ENCODE measurements around the gene ACO2. TPM values are rescaled to one million over a fixed set of nuclear protein-coding genes. Genes with fewer than 3 reads are reported as not detected.

The ACO2 gene
- total RNA-seq, 1 donor from 2014 or later = 83.5 TPM

GRCh38 chr22:41560095-41560471 is 91.2 kb downstream of the ACO2 start:
- Mint-ChIP-seq H3K27ac (ENCODE audit: unreplicated experiment) (no peak overlapping the region), H3K9me3 (ENCODE audit: unreplicated experiment) (no peaks in the 10 kb centered on the region), H3K27me3 (ENCODE audit: unreplicated experiment) (peaks cover 6% of the 10 kb centered on the region), H3K36me3 (ENCODE audit: low read depth, unreplicated experiment) (no peaks in the 10 kb centered on the region), H3K4me1 (ENCODE audit: unreplicated experiment) (peaks cover 3% of the 10 kb centered on the region), H3K4me3 (ENCODE audit: unreplicated experiment) (no peak overlapping the region)
- no peak for TF ChIP-seq CTCF (IDR thresholded peaks at IDR 0.05; ENCODE audit: unreplicated experiment)
- DNase-seq (ENCODE audit: low spot score) = no peak

GRCh38 chr22:41561335-41561734 is 92.4 kb downstream of the ACO2 start:
- no peak for TF ChIP-seq CTCF (IDR thresholded peaks at IDR 0.05; ENCODE audit: unreplicated experiment)
- Mint-ChIP-seq H3K27me3 (ENCODE audit: unreplicated experiment) (peaks cover 5% of the 10 kb centered on the region), H3K27ac (ENCODE audit: unreplicated experiment) (no peak overlapping the region), H3K36me3 (ENCODE audit: low read depth, unreplicated experiment) (no peaks in the 10 kb centered on the region), H3K4me1 (ENCODE audit: unreplicated experiment) (peaks cover 3% of the 10 kb centered on the region), H3K4me3 (ENCODE audit: unreplicated experiment) (no peak overlapping the region), H3K9me3 (ENCODE audit: unreplicated experiment) (no peaks in the 10 kb centered on the region)
- no peak for DNase-seq (ENCODE audit: low spot score)

- Mint-ChIP-seq H3K9me3 (ENCODE audit: unreplicated experiment) (no peaks in the 10 kb centered on the region), H3K4me1 (ENCODE audit: unreplicated experiment) (peaks cover 3% of the 10 kb centered on the region), H3K4me3 (ENCODE audit: unreplicated experiment) (no peak overlapping the region), H3K36me3 (ENCODE audit: low read depth, unreplicated experiment) (no peaks in the 10 kb centered on the region), H3K27me3 (ENCODE audit: unreplicated experiment) (peaks cover 4% of the 10 kb centered on the region), H3K27ac (ENCODE audit: unreplicated experiment) (no peak overlapping the region)
- no peak for TF ChIP-seq CTCF (IDR thresholded peaks at IDR 0.05; ENCODE audit: unreplicated experiment)
- no peak for DNase-seq (ENCODE audit: low spot score)
Measured at GRCh38 chr22:41561788-41562187, 92.9 kb downstream of the ACO2 start.

- DNase-seq (ENCODE audit: low spot score) = no peak
- H3K4me3 Mint-ChIP-seq (ENCODE audit: unreplicated experiment) = no peak overlapping the region
- H3K9me3 Mint-ChIP-seq (ENCODE audit: unreplicated experiment) = no peaks in the 10 kb centered on the region
- H3K36me3 Mint-ChIP-seq (ENCODE audit: low read depth, unreplicated experiment) = no peaks in the 10 kb centered on the region
- no peak overlapping the region for H3K27ac Mint-ChIP-seq (ENCODE audit: unreplicated experiment)
- peaks cover 3% of the 10 kb centered on the region for H3K4me1 Mint-ChIP-seq (ENCODE audit: unreplicated experiment)
- peaks cover 2% of the 10 kb centered on the region for H3K27me3 Mint-ChIP-seq (ENCODE audit: unreplicated experiment)
- TF ChIP-seq CTCF (IDR thresholded peaks at IDR 0.05; ENCODE audit: unreplicated experiment) = no peak
Measured at GRCh38 chr22:41562461-41562860, 93.5 kb downstream of the ACO2 start.

GRCh38 chr22:41563051-41563711 is 94.3 kb downstream of the ACO2 start:
- Mint-ChIP-seq H3K4me3 (ENCODE audit: unreplicated experiment) (no peak overlapping the region), H3K27me3 (ENCODE audit: unreplicated experiment) (peaks cover 2% of the 10 kb centered on the region), H3K9me3 (ENCODE audit: unreplicated experiment) (no peaks in the 10 kb centered on the region), H3K4me1 (ENCODE audit: unreplicated experiment) (peaks cover 3% of the 10 kb centered on the region), H3K27ac (ENCODE audit: unreplicated experiment) (no peak overlapping the region), H3K36me3 (ENCODE audit: low read depth, unreplicated experiment) (no peaks in the 10 kb centered on the region)
- DNase-seq (ENCODE audit: low spot score) = no peak
- TF ChIP-seq CTCF (IDR thresholded peaks at IDR 0.05; ENCODE audit: unreplicated experiment) = no peak

All from endothelial cell (in vitro differentiated cells).